Measurements from ENCODE around the gene RIMKLB. TPM values are rescaled to one million over a fixed set of nuclear protein-coding genes. Genes with fewer than 3 reads are reported as not detected.

The RIMKLB gene
- total RNA-seq (2022; extraction: Qiagen RNA extraction; ENCODE audit: low read depth): 14.6 to 17.5 TPM (median 15.8 TPM) in 5 replicates

DNA sequence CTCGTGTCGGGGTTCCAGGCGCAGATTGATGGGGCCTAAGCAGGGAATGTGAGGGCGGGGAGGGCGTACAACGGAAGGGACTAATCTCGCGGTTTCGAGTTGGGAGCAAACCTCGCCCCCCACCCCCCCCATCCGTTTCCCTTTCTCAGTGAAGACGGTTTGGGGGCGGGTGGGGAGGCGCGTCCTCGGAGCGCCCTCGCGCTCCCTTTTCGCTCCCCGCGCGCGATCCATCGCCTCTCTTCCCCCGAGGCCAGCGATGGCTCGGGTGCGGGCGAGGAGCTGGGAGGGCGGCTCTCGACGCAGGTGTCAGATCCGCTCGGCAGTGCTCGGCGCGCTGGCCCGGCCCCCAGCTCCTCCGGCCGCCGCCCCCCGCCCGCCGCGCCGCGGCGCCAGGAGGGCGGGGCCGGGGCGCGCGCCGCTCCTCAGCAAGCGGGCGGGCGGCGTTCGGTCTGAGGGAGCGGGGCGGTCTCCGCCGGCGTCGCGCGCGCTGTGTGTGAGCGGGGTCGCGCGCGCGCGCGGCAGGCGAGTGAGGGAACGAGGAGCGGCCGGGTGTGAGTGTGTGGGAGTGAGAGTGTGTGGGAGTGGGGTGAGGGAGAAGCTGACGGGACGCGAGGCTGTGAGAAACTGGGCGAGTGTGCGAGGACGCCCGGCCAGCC lies at the start of gene RIMKLB:
Gene RIMKLB (plus strand): TSS at position 516 of the 656 bp plus-strand sequence. CDS start 15,876 bp downstream, outside the sequence.

DNA sequence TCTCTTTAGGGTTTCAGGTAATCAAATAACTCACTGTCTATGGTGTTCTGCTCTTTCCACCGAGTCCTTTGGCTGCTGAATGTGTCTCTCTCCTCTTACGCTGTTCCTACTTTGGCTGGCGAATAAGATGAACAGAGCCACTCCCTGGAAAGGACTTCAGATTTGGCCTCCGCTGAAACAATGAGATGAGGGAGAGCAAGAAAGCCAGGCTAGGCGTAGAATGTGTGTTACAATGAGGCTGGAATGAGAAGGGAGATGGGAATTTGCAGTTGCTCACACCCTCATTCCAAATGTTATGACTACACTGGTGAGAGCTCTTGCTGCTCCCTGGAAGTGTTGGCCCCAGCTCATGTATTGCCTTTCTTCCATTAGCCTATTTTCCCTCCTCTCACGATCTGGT lies 35.2 kb upstream of the RIMKLB start, which contains the start of gene MFAP5:
Gene MFAP5 (minus strand): TSS at position 234 of the 400 bp plus-strand sequence. CDS start 722 bp downstream, outside the sequence.

GRCh38 chr12:8822298-8822697 lies 124.5 kb downstream of the RIMKLB start, which contains the start of gene A2ML1:
Gene A2ML1 (plus strand): TSS chr12:8822621. CDS start chr12:8822652, 31 bp downstream.

Other genes with a start within 250 kb of the RIMKLB start
- gene CLEC6A, start 242.0 kb upstream of the RIMKLB start, total RNA-seq (2022; extraction: Qiagen RNA extraction; ENCODE audit: low read depth): not detected in 5 replicates
- not detected in 5 replicates for gene CLEC4D, start 184.5 kb upstream of the RIMKLB start, total RNA-seq (2022; extraction: Qiagen RNA extraction; ENCODE audit: low read depth)
- 0.07 to 0.30 TPM (median 0.20 TPM) in 4 of 5 replicates, not detected in the other for gene CLEC4E, start 157.1 kb upstream of the RIMKLB start, total RNA-seq (2022; extraction: Qiagen RNA extraction; ENCODE audit: low read depth)
- 0.08 to 0.20 TPM (median 0.15 TPM) in 5 replicates for gene AICDA, start 85.1 kb upstream of the RIMKLB start, total RNA-seq (2022; extraction: Qiagen RNA extraction; ENCODE audit: low read depth)
- gene MFAP5, start 35.2 kb upstream of the RIMKLB start, total RNA-seq (2022; extraction: Qiagen RNA extraction; ENCODE audit: low read depth): 0.06 to 0.31 TPM (median 0.24 TPM) in 4 of 5 replicates, not detected in the other
- gene A2ML1, start 124.6 kb downstream of the RIMKLB start, total RNA-seq (2022; extraction: Qiagen RNA extraction; ENCODE audit: low read depth): not detected in 5 replicates
- 8.9 to 14.6 TPM (median 11.5 TPM) in 5 replicates for gene PHC1, start 216.5 kb downstream of the RIMKLB start, total RNA-seq (2022; extraction: Qiagen RNA extraction; ENCODE audit: low read depth)

Measured in A549 treated with CpdA at 1 μM for 4 hours (cell line).